Large intestine (tissue), 3 donors: ENCODE measurements around the gene NPEPL1. TPM values are rescaled to one million over a fixed set of nuclear protein-coding genes. Genes with fewer than 3 reads are reported as not detected.

Source experiments
- DNase-seq, 2 donors: peaks; one replicate each; pipeline versions ENCODE4 v3.0.0 to v3.0.0-alpha.2; 2013
- H3K27ac ChIP-seq: one replicate; pipeline ENCODE4 v1.5.1; 2013; ENCODE audit warnings: low read length
- H3K27me3 ChIP-seq: 2 replicates; pipeline ENCODE4 v1.6.1; 2013; ENCODE audit warnings: low read length; ENCODE audit not compliant: control insufficient read depth, insufficient read depth
- H3K36me3 ChIP-seq: 2 replicates; pipeline ENCODE4 v1.6.1; 2013; ENCODE audit warnings: low read length; ENCODE audit not compliant: control insufficient read depth, insufficient read depth
- H3K4me1 ChIP-seq: one replicate; pipeline ENCODE4 v1.6.1; 2013; ENCODE audit warnings: low read length; ENCODE audit not compliant: control insufficient read depth, insufficient read depth
- H3K4me3 ChIP-seq: one replicate; pipeline ENCODE4 v1.5.1; 2013; ENCODE audit warnings: low read length
- H3K9me3 ChIP-seq: one replicate; pipeline ENCODE4 v1.6.1; 2013; ENCODE audit warnings: mild to moderate bottlenecking, low read depth, low read length, moderate library complexity; ENCODE audit not compliant: control insufficient read depth
- WGBS: methylation state at CpG from one replicate; pipeline ENCODE4 v1.1.5; 2013; ENCODE audit warnings: low lambda C conversion rate; ENCODE audit not compliant: insufficient coverage; 5-methylcytosine and 5-hydroxymethylcytosine counted together
- polyA plus RNA-seq: library from polyadenylated mRNA; unstranded; fragments of 120-200 nt; gene quantifications from one replicate; pipeline ENCODE4 v1.2.1, GENCODE V29; 2013

NPEPL1 gene
- polyA plus RNA-seq, 1 donor, result 35.1 TPM

DNA sequence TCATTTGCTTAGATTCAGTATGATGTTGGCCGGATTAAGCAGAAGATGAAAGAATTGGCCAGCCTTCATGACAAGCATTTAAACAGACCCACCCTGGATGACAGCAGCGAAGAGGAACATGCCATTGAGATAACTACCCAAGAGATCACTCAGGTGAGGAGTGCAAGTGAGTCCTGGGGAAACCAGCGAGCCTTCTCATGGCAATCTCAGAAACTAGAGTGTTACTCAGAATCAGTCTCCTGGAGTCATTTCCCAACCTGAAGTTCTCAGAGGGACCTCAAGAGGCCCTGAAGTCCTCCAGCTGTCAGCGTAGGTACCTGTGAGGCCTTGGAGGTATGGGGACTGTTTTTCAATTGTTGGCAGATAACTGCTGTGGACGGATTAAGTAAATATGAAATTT lies 24.6 kb upstream of the NPEPL1 start:
- no CpG with 5 or more reads among the region's 5 CpGs for WGBS
- Histone ChIP-seq H3K36me3 (peaks cover 45% of the 10 kb centered on the region), H3K27me3 (no peaks in the 10 kb centered on the region), H3K9me3 (no peaks in the 10 kb centered on the region), H3K4me1 (no peaks in the 10 kb centered on the region), H3K4me3 (no peak overlapping the region), H3K27ac (no peak overlapping the region)
- DNase-seq, result no peak

DNA sequence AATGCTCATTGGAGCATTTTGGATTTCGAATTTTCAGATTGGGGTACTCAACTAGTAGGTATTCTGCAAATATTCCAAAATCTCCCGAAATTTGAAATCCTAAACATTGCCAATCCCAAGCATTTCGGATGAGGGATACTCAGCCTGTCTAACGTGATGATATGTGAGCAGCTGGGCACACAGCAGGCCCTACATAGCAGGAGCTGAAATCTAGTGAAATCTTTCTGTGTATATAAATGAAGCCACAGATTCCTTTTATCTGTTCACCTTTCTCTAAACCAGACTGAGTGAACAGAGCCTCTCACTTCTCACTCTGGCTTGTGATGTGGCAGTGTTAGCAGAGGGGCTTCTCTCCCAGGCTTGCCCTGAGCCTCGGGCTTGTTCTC lies 23.7 kb upstream of the NPEPL1 start:
- WGBS, result no CpG with 5 or more reads among the region's 5 CpGs
- Histone ChIP-seq H3K36me3 (peaks cover 54% of the 10 kb centered on the region), H3K27me3 (no peaks in the 10 kb centered on the region), H3K27ac (no peak overlapping the region), H3K9me3 (no peaks in the 10 kb centered on the region), H3K4me3 (no peak overlapping the region), H3K4me1 (no peaks in the 10 kb centered on the region)
- DNase-seq, result no peak

DNA sequence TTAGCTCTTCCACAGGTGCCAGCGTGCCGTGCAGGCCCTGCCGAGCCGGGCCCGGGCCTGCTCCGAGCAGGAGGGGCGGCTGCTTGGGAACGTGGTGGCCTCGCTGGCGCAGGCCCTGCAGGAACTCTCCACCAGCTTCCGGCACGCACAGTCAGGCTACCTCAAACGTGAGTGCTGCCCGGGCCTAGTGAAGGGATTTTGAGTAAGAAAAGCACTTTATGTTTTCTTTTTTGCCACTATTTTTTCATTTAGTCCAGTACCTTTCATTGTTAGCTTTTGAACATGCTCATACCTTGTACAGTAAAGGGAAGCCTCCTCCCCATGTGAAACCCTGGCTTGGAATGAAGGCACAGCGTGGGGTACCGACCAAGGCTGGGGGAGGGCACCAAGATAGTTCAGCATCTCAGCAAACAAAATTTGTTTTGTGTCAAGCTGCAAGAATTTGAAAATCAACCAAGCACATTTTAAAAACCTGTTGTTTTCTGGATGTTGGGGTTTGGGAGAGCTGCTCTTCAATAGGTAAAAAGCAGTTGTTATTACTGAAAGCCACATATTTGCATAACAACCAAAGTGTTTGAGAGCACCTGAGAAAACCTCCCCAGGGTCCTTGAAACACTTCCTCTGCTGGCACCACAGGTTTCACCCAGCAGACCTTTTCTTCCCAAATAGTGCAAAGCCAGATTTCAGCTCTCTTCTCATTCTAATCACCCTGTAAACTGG lies 23.2 kb upstream of the NPEPL1 start:
- Histone ChIP-seq H3K4me3 (no peak overlapping the region), H3K9me3 (no peaks in the 10 kb centered on the region), H3K36me3 (peaks cover 57% of the 10 kb centered on the region), H3K4me1 (no peaks in the 10 kb centered on the region), H3K27me3 (no peaks in the 10 kb centered on the region), H3K27ac (no peak overlapping the region)
- DNase-seq, result no peak
- no CpG with 5 or more reads among the region's 16 CpGs for WGBS

DNA sequence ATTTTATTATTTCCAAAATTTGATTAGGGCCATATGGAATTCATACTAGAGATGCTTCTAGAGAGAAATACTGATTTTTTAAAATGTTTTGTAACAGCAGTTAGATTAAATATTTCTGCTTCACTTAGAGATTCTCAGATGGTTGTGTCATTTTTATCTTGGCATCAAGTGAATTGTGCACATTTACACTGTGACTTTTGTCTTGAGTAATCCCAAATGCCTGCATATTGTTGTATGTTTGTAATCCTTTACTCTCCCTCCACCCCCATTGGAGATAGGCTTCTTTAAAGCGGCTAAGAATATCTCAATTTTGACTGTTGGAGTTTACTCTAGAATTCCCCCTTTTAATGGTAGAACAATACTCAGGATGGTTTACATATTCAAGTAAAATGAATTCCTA lies 22.5 kb upstream of the NPEPL1 start:
- no peak overlapping the region for H3K27ac ChIP-seq
- no CpG with 5 or more reads among the region's 1 CpG for WGBS
- no peaks in the 10 kb centered on the region for H3K4me1 ChIP-seq
- no peak for DNase-seq
- H3K9me3 ChIP-seq, result no peaks in the 10 kb centered on the region
- H3K4me3 ChIP-seq, result no peak overlapping the region
- no peaks in the 10 kb centered on the region for H3K27me3 ChIP-seq
- H3K36me3 ChIP-seq, result peaks cover 59% of the 10 kb centered on the region

DNA sequence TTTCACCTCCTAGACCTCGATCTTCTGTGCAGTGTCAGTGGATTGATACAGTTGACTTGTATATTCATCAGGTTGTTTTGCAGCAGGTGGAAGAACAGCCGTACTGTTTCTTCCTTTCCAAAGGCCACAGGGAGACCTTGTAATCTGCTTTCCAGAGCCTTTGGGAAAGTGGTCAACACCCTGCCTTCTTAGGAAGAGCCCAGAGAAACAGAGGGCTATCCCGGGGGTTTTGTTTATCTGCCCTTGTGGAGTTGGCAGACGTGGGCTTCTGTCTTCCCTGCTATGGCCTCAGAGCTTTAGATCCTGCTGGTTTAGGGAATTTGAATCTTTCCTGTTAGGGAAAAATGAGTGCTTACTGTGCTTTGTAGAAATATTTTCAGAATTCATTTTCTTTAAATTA lies 21.9 kb upstream of the NPEPL1 start:
- no peak overlapping the region for H3K4me3 ChIP-seq
- no peaks in the 10 kb centered on the region for H3K27me3 ChIP-seq
- H3K9me3 ChIP-seq, result no peaks in the 10 kb centered on the region
- no peak for DNase-seq
- H3K4me1 ChIP-seq, result no peaks in the 10 kb centered on the region
- H3K36me3 ChIP-seq, result peaks cover 64% of the 10 kb centered on the region
- no peak overlapping the region for H3K27ac ChIP-seq
- WGBS, result 100% methylated on average over 1 of the region's 4 CpGs

DNA sequence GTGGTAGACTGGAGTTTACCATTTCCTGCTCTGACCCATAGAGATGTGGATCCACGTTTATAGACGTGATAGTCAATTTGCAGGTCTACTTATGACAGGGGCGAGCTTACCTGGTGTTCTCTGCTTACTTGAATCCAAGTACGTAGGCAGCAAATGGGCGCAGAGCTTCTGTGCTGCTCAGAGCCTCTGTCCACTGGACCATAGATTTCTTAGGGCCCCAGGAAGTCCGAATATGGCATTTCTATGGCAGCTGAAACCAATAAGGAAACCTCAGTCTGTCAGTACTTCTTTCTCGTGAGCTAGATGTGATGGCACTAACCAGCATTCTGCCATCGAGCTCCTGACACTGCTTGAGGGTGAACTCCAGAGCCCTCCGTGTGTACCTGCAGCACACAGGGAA lies 19.5 kb upstream of the NPEPL1 start:
- no CpG with 5 or more reads among the region's 9 CpGs for WGBS
- Histone ChIP-seq H3K36me3 (peaks cover 74% of the 10 kb centered on the region), H3K27me3 (no peaks in the 10 kb centered on the region), H3K27ac (no peak overlapping the region), H3K4me1 (no peaks in the 10 kb centered on the region), H3K9me3 (no peaks in the 10 kb centered on the region), H3K4me3 (no peak overlapping the region)
- DNase-seq, result no peak

DNA sequence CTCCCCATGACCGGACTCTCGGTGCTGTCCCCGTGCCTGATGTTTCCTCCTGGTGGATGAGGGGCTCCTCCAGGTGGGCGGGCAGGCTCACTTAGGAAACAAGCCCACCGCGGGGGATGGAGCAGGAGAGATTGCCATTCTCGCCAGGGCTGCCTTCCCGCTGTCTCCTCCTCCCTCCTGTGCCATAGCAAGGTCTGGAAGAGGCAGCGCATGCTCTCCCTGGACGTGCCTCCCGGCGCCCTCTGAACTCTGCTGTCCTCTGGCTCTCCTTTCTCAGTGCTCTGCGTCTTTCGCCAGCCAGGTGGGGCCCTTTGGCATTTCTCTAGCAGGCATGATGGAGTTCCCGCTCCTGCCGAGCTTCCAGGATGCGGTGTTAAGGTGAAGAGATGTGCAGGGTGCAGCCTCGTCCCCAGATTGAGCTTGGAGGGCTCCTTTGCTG lies 17.4 kb upstream of the NPEPL1 start:
- no peaks in the 10 kb centered on the region for H3K27me3 ChIP-seq
- no peak overlapping the region for H3K4me3 ChIP-seq
- WGBS, result no CpG with 5 or more reads among the region's 18 CpGs
- no peak for DNase-seq
- no peak overlapping the region for H3K27ac ChIP-seq
- no peaks in the 10 kb centered on the region for H3K9me3 ChIP-seq
- H3K4me1 ChIP-seq, result no peaks in the 10 kb centered on the region
- H3K36me3 ChIP-seq, result peaks cover 68% of the 10 kb centered on the region

DNA sequence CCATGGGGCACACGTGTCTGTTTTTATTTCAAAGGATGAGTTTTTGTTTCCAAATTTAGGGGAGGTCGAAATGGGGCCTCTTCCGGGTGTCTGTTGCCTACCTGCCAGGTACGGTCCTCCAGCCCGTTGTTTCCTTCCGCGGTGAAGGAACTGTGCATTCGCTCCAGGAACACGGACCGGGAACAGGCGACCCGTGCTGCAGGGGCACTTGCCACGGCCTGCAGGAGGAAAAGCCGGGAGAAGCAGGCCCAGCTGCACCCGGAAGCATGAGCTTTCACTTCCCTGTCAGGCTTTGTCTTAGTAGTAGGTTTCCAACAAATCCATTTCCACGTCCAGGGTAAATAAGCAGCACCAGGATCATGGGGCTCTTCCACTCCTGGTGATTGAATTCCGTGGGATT lies 17.0 kb upstream of the NPEPL1 start:
- Histone ChIP-seq H3K9me3 (no peaks in the 10 kb centered on the region), H3K27me3 (no peaks in the 10 kb centered on the region), H3K4me3 (no peak overlapping the region), H3K36me3 (peaks cover 68% of the 10 kb centered on the region), H3K4me1 (no peaks in the 10 kb centered on the region), H3K27ac (no peak overlapping the region)
- DNase-seq, result no peak
- no CpG with 5 or more reads among the region's 17 CpGs for WGBS

DNA sequence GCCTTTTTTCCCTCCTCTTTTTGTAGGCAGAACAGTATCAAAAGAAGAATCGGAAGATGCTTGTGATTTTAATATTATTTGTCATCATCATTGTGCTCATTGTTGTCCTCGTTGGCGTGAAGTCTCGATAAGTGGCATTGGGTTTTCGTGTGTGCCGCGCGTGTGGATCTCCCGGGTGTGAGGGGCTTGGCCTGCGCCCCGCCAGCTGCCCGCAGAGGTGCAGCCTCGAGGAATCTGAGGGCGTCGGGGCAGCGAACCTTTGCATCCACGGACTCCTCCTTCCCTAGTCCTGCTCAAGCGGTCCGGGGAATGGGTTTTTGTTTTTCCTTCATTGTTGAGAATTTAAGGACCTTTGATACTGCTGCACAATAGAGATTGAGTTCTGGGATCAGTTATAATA lies 16.4 kb upstream of the NPEPL1 start:
- Histone ChIP-seq H3K27me3 (no peaks in the 10 kb centered on the region), H3K36me3 (peaks cover 66% of the 10 kb centered on the region), H3K27ac (no peak overlapping the region), H3K9me3 (no peaks in the 10 kb centered on the region), H3K4me1 (no peaks in the 10 kb centered on the region), H3K4me3 (no peak overlapping the region)
- no CpG with 5 or more reads among the region's 19 CpGs for WGBS
- no peak for DNase-seq

DNA sequence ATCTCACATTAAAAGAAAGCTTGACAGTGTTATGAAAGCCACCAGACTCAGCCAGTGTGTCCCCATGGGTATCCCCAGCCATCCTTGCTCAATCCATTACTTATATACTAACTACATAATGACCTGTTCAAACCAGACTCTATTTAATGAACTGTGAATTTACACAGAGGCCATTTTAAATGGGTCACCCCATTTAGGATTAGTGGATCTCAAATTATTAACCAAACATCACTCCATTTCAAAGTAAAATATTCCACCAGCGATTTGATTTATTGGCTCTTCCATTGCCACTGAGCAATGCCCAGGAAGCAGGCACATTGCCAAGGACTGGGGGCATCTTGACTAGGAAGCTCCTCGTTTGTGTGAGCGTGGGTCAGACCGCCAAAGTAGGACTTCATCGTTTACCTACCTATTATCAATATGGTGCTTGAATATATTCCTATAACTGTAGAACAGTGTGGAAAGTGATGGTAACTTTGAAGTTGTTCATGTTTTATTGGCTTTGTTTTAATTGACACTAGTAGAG lies 15.5 kb upstream of the NPEPL1 start:
- no peaks in the 10 kb centered on the region for H3K27me3 ChIP-seq
- no peak overlapping the region for H3K27ac ChIP-seq
- no peaks in the 10 kb centered on the region for H3K4me1 ChIP-seq
- DNase-seq, result no peak
- H3K4me3 ChIP-seq, result no peak overlapping the region
- H3K36me3 ChIP-seq, result peaks cover 62% of the 10 kb centered on the region
- no CpG with 5 or more reads among the region's 5 CpGs for WGBS
- no peaks in the 10 kb centered on the region for H3K9me3 ChIP-seq

DNA sequence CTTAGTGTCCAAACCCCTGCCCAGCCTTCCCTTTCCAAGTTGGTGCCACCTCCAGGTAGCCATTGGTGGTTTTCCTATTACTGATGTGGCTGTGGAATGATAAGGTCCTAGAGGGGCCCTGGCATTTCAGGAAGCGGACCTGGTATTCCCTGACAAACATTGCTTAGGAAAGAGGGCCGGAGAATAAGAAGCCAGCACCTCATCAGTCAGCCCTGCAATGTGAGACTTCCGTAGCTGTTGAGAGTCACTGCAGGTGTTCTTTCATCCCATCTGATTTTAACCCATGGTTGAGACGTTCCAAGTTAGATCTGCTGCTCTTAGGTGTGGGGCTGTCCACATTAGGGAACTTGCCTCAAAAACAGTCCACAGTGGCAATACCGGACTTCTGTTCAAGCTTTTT lies 14.8 kb upstream of the NPEPL1 start:
- H3K36me3 ChIP-seq, result peaks cover 58% of the 10 kb centered on the region
- DNase-seq, result no peak

More for the DNA sequence above, 14.8 kb upstream of the NPEPL1 start:
- Histone ChIP-seq H3K4me3 (no peak overlapping the region), H3K9me3 (no peaks in the 10 kb centered on the region), H3K27ac (no peak overlapping the region), H3K27me3 (no peaks in the 10 kb centered on the region), H3K4me1 (no peaks in the 10 kb centered on the region)
- no CpG with 5 or more reads among the region's 5 CpGs for WGBS
